SJCRH30 (cell line): ENCODE measurements around the gene CRLF1. TPM values are rescaled to one million over a fixed set of nuclear protein-coding genes. Genes with fewer than 3 reads are reported as not detected.
"Not testable (repeated sequence)": the region's sequence is repeated elsewhere in the genome, so short reads cannot be mapped to it uniquely, and the experiment has no call there.

ENCODE experiments used
- DNase-seq, 2 experiments: peaks; one replicate each; pipeline ENCODE4 v3.0.0-alpha.2; 2015 to 2020
- H3K27ac ChIP-seq: fragments of 250-450 bp; sonication (Bioruptor Pico); 2 replicates; pipeline ENCODE4 v1.5.1; 2020; ENCODE audit warnings: mild to moderate bottlenecking, moderate library complexity
- H3K27me3 ChIP-seq: fragments of 250-450 bp; sonication (Bioruptor Pico); 2 replicates; pipeline ENCODE4 v1.5.1; 2020; ENCODE audit warnings: mild to moderate bottlenecking, moderate library complexity
- H3K36me3 ChIP-seq: fragments of 250-450 bp; sonication (Bioruptor Pico); 2 replicates; pipeline ENCODE4 v1.5.1; 2020; ENCODE audit warnings: mild to moderate bottlenecking, moderate library complexity
- H3K4me1 ChIP-seq: fragments of 250-450 bp; sonication (Bioruptor Pico); 2 replicates; pipeline ENCODE4 v1.5.1; 2020; ENCODE audit warnings: mild to moderate bottlenecking, moderate library complexity
- H3K4me3 ChIP-seq: fragments of 250-450 bp; sonication (Bioruptor Pico); 2 replicates; pipeline ENCODE4 v1.5.1; 2020; ENCODE audit warnings: mild to moderate bottlenecking, moderate library complexity
- H3K9me3 ChIP-seq: fragments of 250-450 bp; sonication (Bioruptor Pico); replicated peaks from 2 replicates; pipeline ENCODE4 v1.5.1; 2020; ENCODE audit warnings: mild to moderate bottlenecking, moderate library complexity
- total RNA-seq: library from RNA; depleted of rRNA; stranded (reverse); fragments of >200 nt; shearing (Covaris generic); gene quantifications from 2 replicates; pipeline ENCODE4 v1.2.3, GENCODE V29; 2014

The CRLF1 gene
- total RNA-seq, 1 experiment from 2014 or later, result 20.6 TPM

DNA sequence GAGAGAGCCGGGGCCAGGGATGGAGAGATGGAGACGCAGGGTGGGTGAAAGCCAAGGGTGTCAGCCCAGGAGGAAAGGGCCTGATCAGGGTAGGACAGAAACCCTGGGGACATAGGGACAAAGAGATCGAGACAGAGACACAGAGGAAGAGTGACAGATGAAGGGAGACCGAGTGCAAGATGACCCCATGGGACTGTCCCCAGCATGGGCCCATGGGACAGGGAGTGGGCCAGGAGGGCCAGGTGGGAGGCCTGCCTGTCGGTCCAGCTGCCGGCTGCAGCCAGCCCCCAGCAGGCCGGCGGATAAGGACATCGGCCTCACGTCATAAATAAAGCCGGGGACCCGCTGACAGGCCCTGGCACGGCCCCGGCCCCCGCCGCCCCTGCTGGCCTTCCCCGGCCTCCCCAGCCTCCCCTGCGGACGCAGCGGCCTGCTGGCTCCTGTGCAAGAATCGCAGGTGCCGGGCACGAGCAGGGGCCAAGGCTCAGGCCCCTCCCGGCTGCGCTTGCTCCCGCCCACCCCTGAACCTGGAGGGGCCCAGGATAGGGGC, 11.7 kb downstream of the CRLF1 start:
- no peak for DNase-seq
- Histone ChIP-seq H3K27me3 (0 out of 2 replicates have a peak, but pooled peaks cover 4% of the 10 kb centered on the region), H3K27ac (no peak overlapping the region), H3K4me1 (peaks cover 9% of the 10 kb centered on the region), H3K4me3 (no peak overlapping the region; the same call in 1 of the 2 replicates), H3K9me3 (no peaks in the 10 kb centered on the region), H3K36me3 (no peaks in the 10 kb centered on the region)

DNA sequence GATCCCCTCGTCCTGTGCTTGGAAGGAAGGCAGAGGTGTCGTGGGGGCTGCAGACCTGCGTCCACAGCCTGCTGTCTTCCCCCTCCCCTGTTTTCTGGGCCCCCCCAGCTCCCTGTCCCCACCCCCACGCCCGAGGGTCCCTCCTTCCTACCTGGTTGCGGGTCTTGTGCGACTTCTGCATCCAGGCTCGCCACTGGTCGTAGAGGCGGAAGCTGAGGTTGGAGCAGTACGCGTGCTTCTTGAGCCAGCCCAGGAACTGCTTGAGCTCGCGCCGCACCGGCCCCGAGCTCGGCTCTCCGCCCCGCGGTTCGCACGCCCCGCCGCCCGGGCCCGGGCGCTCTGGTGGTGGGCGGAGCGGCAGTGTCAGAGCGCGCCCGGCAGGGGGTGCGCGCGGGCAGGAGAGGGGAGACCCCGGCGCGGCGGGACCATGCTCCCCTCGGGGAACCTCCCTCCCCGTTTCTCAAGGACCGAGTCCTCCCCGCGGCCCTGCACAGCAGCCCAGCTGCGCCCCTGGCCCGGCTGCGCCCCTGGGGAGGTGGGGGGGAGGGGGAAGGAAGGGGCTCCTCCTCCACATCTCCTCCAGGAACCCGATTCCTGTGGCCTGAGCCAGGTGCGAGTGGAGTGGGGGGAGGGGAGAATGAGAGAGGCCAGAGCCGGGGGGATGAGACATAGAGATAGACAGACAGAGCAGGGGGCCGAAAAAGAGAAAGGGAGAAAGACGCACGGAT, 12.3 kb downstream of the CRLF1 start:
- Histone ChIP-seq H3K27ac (no peak overlapping the region), H3K27me3 (0 out of 2 replicates have a peak, but pooled peaks cover 4% of the 10 kb centered on the region), H3K9me3 (no peaks in the 10 kb centered on the region), H3K36me3 (no peaks in the 10 kb centered on the region), H3K4me1 (peaks cover 9% of the 10 kb centered on the region), H3K4me3 (peak overlapping the region; percentile 33; the same call in 1 of the 2 replicates)
- peak; percentile 75 to 83 for DNase-seq

DNA sequence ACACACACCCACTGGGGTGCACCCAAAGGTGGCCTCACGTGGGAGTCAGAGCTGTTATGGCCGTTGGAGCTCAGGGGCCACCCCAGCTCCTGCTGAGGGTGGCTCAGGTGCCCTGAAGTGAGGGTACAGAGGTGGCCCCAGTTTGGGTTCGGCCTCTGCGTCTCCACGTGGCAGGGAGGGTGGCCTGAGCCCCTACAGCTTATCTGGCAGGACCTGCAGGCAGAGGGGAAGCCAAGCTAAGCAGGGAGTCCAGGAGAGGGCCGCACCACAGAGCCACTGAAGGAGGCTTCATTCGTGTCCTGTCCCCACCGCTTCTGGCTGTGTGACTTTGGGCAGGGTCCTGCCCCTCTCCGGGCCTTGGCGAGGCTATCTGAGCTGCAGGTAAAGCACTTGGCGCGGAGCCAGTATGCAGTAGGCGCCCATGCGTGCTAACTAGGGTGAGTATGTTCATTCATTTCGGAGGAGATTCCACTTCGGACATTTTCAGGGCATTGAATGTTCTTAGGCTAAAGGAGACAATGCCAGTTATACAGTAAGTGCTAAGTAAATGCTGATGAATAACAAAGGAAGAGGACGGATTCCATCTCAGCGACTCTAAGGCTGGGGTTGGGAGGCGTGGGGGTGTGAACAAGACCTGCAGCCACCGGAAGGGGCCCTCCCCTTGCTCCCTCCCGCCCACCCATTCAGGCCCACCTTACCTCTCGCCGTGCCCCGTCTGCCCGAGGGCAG, 13.1 kb downstream of the CRLF1 start:
- no peaks in the 10 kb centered on the region for H3K9me3 ChIP-seq
- no peaks in the 10 kb centered on the region for H3K36me3 ChIP-seq
- no peak for DNase-seq
- H3K27me3 ChIP-seq, result 0 out of 2 replicates have a peak, but pooled peaks cover 4% of the 10 kb centered on the region
- H3K27ac ChIP-seq, result no peak overlapping the region
- no peak overlapping the region for H3K4me3 ChIP-seq
- H3K4me1 ChIP-seq, result peaks cover 9% of the 10 kb centered on the region

GRCh38 chr19:18592732-18593131, 13.9 kb downstream of the CRLF1 start:
- not testable (repeated sequence) for H3K9me3 ChIP-seq, H3K4me1 ChIP-seq, H3K36me3 ChIP-seq, DNase-seq, H3K27me3 ChIP-seq, H3K27ac ChIP-seq, H3K4me3 ChIP-seq

- H3K36me3 ChIP-seq, result no peaks in the 10 kb centered on the region
- H3K27me3 ChIP-seq, result 0 out of 2 replicates have a peak, but pooled peaks cover 4% of the 10 kb centered on the region
- H3K9me3 ChIP-seq, result no peaks in the 10 kb centered on the region
- no peak overlapping the region for H3K4me3 ChIP-seq
- peaks cover 9% of the 10 kb centered on the region for H3K4me1 ChIP-seq
- no peak for DNase-seq
- H3K27ac ChIP-seq, result no peak overlapping the region
These were observed 14.7 kb downstream of the CRLF1 start for GRCh38 chr19:18591735-18592385.

- Histone ChIP-seq H3K36me3 (no peaks in the 10 kb centered on the region), H3K27ac (no peak overlapping the region), H3K27me3 (0 out of 2 replicates have a peak, but pooled peaks cover 4% of the 10 kb centered on the region), H3K4me1 (peaks cover 9% of the 10 kb centered on the region), H3K4me3 (peak overlapping the region; percentile 89; the same call in 1 of the 2 replicates), H3K9me3 (no peaks in the 10 kb centered on the region)
- no peak for DNase-seq
These were observed 16.0 kb downstream of the CRLF1 start for GRCh38 chr19:18590273-18591272.

GRCh38 chr19:18589380-18590272, 17.0 kb downstream of the CRLF1 start:
- peak; percentile 84 to 86 for DNase-seq
- H3K27me3 ChIP-seq, result no peaks in the 10 kb centered on the region
- H3K36me3 ChIP-seq, result no peaks in the 10 kb centered on the region
- peaks cover 5% of the 10 kb centered on the region for H3K4me1 ChIP-seq
- peak overlapping the region; percentile 89 for H3K4me3 ChIP-seq
- H3K27ac ChIP-seq, result peak overlapping the region; percentile 63; the same call in 1 of the 2 replicates
- no peaks in the 10 kb centered on the region for H3K9me3 ChIP-seq

- peak within 1 kb of the TSS; percentile 63 for H3K27ac ChIP-seq
- peak; percentile 88 to 90 for DNase-seq
- H3K27me3 ChIP-seq, result no peaks in the 10 kb centered on the region
- 0 out of 2 replicates have a peak, but pooled peaks cover 3% of the 10 kb centered on the region for H3K4me1 ChIP-seq
- no peaks in the 10 kb centered on the region for H3K36me3 ChIP-seq
- peak within 1 kb of the TSS; percentile 89 for H3K4me3 ChIP-seq
- H3K9me3 ChIP-seq, result no peaks in the 10 kb centered on the region
These were observed 17.8 kb downstream of the CRLF1 start, which contains the start of gene REX1BD for GRCh38 chr19:18588611-18589379. TSS of gene REX1BD (plus strand) at chr19:18588798. CDS start at chr19:18588802, 4 bp downstream.

DNA sequence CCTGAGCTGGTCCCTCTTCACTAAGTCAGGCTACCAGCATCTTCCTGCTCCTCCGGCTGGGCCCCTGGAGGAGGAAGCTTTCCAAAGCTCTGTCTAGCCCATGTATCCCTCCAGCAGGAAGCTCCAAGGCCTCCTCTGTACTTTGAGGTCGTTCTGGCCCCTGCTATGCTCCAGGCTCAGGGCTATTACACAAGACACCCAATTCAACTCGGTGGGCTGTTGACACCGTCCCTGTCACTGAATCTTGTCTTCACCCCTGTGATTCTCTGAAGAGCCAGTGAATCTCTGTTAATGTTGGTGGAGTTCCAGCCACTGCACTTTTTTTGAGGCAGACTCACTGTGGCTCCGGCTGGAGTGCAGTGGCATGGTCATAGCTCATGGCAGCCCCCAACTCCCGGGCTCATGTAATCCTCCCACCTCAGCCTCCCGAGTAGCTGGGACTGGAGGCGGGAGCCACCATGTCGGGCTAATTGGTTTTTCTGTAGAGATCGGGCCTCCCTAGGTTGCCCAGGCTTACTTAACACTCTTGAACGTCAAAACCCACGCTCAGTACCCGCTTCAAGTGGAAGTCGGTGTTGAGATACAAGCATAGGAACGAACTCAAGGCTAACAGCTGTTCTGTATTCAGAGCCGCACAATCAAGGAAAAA, 18.5 kb downstream of the CRLF1 start:
- H3K4me1 ChIP-seq, result 0 out of 2 replicates have a peak, but pooled peaks cover 3% of the 10 kb centered on the region
- peak overlapping the region; percentile 63 for H3K27ac ChIP-seq
- no peak for DNase-seq
- peak overlapping the region; percentile 89 for H3K4me3 ChIP-seq
- H3K27me3 ChIP-seq, result peaks cover 4% of the 10 kb centered on the region; the same call in 1 of the 2 replicates
- no peaks in the 10 kb centered on the region for H3K9me3 ChIP-seq
- H3K36me3 ChIP-seq, result no peaks in the 10 kb centered on the region

- H3K4me3 ChIP-seq, result no peak overlapping the region; the same call in 1 of the 2 replicates
- H3K27ac ChIP-seq, result no peak overlapping the region
- H3K36me3 ChIP-seq, result no peaks in the 10 kb centered on the region
- no peak for DNase-seq
- H3K9me3 ChIP-seq, result no peaks in the 10 kb centered on the region
- H3K4me1 ChIP-seq, result 0 out of 2 replicates have a peak, but pooled peaks cover 3% of the 10 kb centered on the region
- H3K27me3 ChIP-seq, result peaks cover 8% of the 10 kb centered on the region; the same call in 1 of the 2 replicates
These were observed 19.0 kb downstream of the CRLF1 start for GRCh38 chr19:18587561-18587960.

- no peaks in the 10 kb centered on the region for H3K9me3 ChIP-seq
- DNase-seq, result no peak
- H3K27me3 ChIP-seq, result peaks cover 9% of the 10 kb centered on the region; the same call in 1 of the 2 replicates
- no peak overlapping the region for H3K4me3 ChIP-seq
- H3K36me3 ChIP-seq, result no peaks in the 10 kb centered on the region
- 0 out of 2 replicates have a peak, but pooled peaks cover 3% of the 10 kb centered on the region for H3K4me1 ChIP-seq
- H3K27ac ChIP-seq, result no peak overlapping the region
These were observed 20.3 kb downstream of the CRLF1 start for GRCh38 chr19:18586306-18586705.

- DNase-seq, result no peak
- Histone ChIP-seq H3K4me3 (no peak overlapping the region), H3K27me3 (peaks cover 9% of the 10 kb centered on the region; the same call in 1 of the 2 replicates), H3K9me3 (no peaks in the 10 kb centered on the region), H3K36me3 (peaks cover 13% of the 10 kb centered on the region), H3K4me1 (no peaks in the 10 kb centered on the region), H3K27ac (no peak overlapping the region)
These were observed 26.3 kb downstream of the CRLF1 start for GRCh38 chr19:18580311-18580710.
